ENCODE data around the gene ERICH3. TPM values are rescaled to one million over a fixed set of nuclear protein-coding genes. Genes with fewer than 3 reads are reported as not detected.

Gene ERICH3
- total RNA-seq, 4 donors from 2014 or later: not detected

DNA sequence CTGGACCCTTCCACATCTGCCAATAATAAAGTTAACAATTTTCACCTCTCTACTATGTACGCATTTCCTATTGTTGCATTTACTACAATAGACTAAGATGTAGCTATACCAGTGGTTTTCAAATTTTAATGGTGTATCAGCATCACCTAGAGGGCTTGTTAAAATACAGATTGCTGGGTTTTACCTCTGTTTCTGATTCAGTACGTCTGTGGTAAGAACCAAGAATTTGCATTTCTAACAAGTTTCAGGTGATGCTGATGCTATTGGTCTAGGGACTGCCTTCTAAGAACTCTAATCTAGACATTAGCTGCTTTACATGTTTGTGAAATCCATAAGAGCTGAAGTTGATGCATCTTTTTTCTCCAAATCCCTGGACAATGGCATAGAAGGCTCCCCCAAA is 59.7 kb downstream of the ERICH3 start:
- DNase-seq: no peak
- no peaks in the 10 kb centered on the region for H3K4me1 ChIP-seq
- no peaks in the 10 kb centered on the region for H3K36me3 ChIP-seq
- H3K27ac ChIP-seq: no peak overlapping the region
- no peak overlapping the region for H3K4me3 ChIP-seq
- TF ChIP-seq, protein P1, sequence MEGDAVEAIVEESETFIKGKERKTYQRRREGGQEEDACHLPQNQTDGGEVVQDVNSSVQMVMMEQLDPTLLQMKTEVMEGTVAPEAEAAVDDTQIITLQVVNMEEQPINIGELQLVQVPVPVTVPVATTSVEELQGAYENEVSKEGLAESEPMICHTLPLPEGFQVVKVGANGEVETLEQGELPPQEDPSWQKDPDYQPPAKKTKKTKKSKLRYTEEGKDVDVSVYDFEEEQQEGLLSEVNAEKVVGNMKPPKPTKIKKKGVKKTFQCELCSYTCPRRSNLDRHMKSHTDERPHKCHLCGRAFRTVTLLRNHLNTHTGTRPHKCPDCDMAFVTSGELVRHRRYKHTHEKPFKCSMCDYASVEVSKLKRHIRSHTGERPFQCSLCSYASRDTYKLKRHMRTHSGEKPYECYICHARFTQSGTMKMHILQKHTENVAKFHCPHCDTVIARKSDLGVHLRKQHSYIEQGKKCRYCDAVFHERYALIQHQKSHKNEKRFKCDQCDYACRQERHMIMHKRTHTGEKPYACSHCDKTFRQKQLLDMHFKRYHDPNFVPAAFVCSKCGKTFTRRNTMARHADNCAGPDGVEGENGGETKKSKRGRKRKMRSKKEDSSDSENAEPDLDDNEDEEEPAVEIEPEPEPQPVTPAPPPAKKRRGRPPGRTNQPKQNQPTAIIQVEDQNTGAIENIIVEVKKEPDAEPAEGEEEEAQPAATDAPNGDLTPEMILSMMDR (IDR thresholded peaks at IDR 0.05): no peak
- no peak for TF ChIP-seq POLR2A (IDR thresholded peaks at IDR 0.05)
- H3K27me3 ChIP-seq: no peaks in the 10 kb centered on the region
- H3K9me3 ChIP-seq: no peaks in the 10 kb centered on the region
- intact Hi-C loops (cut with DNase I): no loop called here
- 65 to 73% methylated on average over 2 of the region's 2 CpGs for WGBS, 2 donors

DNA sequence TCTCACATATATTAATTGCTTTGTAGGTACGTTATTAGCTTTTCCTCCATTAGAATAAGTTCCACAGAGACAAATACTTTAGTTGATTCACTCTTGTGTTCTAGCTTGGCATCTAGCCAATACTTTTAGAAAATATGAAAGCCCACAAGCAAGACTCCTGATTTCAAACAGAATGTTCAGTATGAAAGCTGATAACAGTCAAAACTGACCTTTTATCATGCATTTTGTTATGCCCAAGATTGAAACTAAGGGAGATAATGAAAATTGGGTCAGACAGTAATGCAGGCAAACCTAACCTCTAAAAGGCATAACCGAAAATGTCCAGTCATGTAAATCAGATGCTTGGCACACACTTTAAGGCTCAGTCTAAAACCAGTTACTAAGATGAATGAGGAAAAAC is 61.7 kb downstream of the ERICH3 start:
- WGBS, 2 donors: 60 to 66% methylated on average over 2 of the region's 2 CpGs
- Histone ChIP-seq H3K9me3 (no peaks in the 10 kb centered on the region), H3K27me3 (no peaks in the 10 kb centered on the region), H3K27ac (no peak overlapping the region), H3K4me3 (no peak overlapping the region), H3K36me3 (no peaks in the 10 kb centered on the region), H3K4me1 (no peaks in the 10 kb centered on the region)
- intact Hi-C loops (cut with DNase I): no loop called here
- no peak for TF ChIP-seq POLR2A (IDR thresholded peaks at IDR 0.05)
- TF ChIP-seq, protein P1 (IDR thresholded peaks at IDR 0.05): no peak
- no peak for DNase-seq

DNA sequence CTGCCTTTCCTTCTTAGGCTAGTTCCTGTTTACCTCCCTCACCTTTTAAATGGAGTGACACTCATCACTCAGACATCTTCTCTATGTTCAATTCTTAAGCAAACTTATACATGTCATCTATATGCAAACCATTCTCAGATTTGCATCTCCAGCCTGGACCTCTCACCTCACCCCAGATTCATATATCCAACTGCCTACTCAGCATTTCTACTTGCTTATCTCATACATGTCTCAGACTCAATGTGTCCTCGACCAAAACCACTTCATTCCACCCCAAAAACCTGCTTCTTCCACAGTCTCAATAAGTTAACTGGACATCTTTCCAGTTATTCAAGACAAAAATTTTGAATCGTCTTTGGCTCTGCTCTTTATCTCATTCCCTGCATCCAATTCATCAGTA is 62.6 kb downstream of the ERICH3 start:
- no peak for DNase-seq
- no peak overlapping the region for H3K4me3 ChIP-seq
- no peak overlapping the region for H3K27ac ChIP-seq
- H3K27me3 ChIP-seq: no peaks in the 10 kb centered on the region
- no peaks in the 10 kb centered on the region for H3K4me1 ChIP-seq
- 43 to 46% methylated on average over 2 of the region's 2 CpGs for WGBS, 2 donors
- no peaks in the 10 kb centered on the region for H3K9me3 ChIP-seq
- H3K36me3 ChIP-seq: no peaks in the 10 kb centered on the region
- TF ChIP-seq POLR2A (IDR thresholded peaks at IDR 0.05): no peak
- TF ChIP-seq, protein P1 (IDR thresholded peaks at IDR 0.05): no peak
- intact Hi-C loops (cut with DNase I): no loop called here

DNA sequence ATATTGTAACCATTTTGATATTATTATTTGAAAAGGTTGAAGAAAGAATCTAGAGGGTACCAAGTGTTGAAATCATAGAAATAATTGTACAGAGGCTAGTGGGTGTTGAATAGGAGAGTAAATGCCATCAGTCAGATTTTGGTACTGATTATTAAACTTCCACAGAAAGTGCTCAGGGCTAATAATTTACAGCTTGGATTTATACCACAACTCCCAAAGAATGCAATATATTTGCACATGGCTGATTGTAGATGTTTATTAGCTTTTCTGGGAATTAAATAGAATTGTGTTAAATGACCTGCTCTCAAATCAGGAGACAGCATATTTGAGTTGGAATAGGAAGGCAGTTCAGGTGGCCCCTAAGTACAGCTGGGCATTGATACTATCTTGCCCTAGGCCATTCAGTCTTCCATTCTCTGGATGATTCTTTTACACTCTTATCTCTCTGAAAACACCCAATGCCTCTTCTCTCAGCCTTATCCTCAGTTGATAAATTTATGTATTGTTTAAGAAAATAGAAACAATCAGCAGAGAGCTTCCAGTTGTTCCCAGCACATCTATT is 63.7 kb downstream of the ERICH3 start:
- Histone ChIP-seq H3K4me3 (no peak overlapping the region), H3K27me3 (no peaks in the 10 kb centered on the region), H3K4me1 (no peaks in the 10 kb centered on the region), H3K9me3 (no peaks in the 10 kb centered on the region), H3K36me3 (no peaks in the 10 kb centered on the region), H3K27ac (no peak overlapping the region)
- DNase-seq: no peak
- intact Hi-C loops (cut with DNase I): no loop called here
- TF ChIP-seq POLR2A (IDR thresholded peaks at IDR 0.05): no peak
- TF ChIP-seq, protein P1 (IDR thresholded peaks at IDR 0.05): no peak

DNA sequence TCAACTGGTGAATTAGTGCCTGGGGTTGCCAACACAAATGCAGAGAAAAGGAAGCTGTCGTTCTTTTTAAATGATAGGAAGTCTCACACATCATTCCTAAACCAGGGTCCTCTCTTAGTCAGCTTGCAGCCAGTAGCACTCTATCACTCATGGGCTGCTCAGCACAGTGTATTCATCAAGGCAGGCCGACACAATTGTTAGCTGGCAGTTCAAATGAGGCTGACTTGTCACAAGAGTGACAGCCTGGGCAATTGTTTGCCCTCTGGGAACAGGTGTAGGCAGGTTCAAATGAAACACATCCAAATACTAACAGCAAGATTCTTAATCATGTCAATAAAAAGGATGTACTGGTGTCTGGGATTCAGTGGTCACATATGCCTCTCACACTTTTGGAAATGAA is 76.9 kb downstream of the ERICH3 start:
- 26 to 33% methylated on average over 2 of the region's 2 CpGs for WGBS, 2 donors
- intact Hi-C loops (cut with DNase I): no loop called here
- no peak for TF ChIP-seq POLR2A (IDR thresholded peaks at IDR 0.05)

More for the DNA sequence above, 76.9 kb downstream of the ERICH3 start:
- no peak overlapping the region for H3K4me3 ChIP-seq
- H3K27me3 ChIP-seq: no peaks in the 10 kb centered on the region
- H3K9me3 ChIP-seq: no peaks in the 10 kb centered on the region
- H3K36me3 ChIP-seq: no peaks in the 10 kb centered on the region
- no peak overlapping the region for H3K27ac ChIP-seq
- no peaks in the 10 kb centered on the region for H3K4me1 ChIP-seq
- no peak for DNase-seq
